ENCODE results near the gene MYBL2. TPM values are rescaled to one million over a fixed set of nuclear protein-coding genes. Genes with fewer than 3 reads are reported as not detected.
"Not testable (repeated sequence)": the region's sequence is repeated elsewhere in the genome, so short reads cannot be mapped to it uniquely, and the experiment has no call there.

Gene MYBL2
- 1 to 10 TPM in 1 of 3 donors, under 1 TPM in 2; 0.39 to 5.5 (median 0.67) TPM for polyA plus RNA-seq

GRCh38 chr20:43666376-43667328, at the start of gene MYBL2:
Gene MYBL2, plus strand, starts transcription at chr20:43667114. Its CDS starts 170 bp downstream, at chr20:43667284.
- WGBS, 3 donors, result 7 to 13% (median 10%) methylated on average over 73 to 90 of the region's 90 CpGs
- H3K27ac ChIP-seq (ENCODE audit: low read depth, low read length), result no peak within 1 kb of the TSS

- no peak overlapping the region for H3K27ac ChIP-seq (ENCODE audit: low read depth, low read length)
- 98 to 99% (median 98%) methylated on average over 8 of the region's 8 CpGs for WGBS, 3 donors
Observed at GRCh38 chr20:43631598-43631997, 35.3 kb upstream of the MYBL2 start.

- WGBS, 3 donors, result 82 to 98% (median 94%) methylated on average over 2 of the region's 2 CpGs
- H3K27ac ChIP-seq (ENCODE audit: low read depth, low read length), result no peak overlapping the region
Observed at GRCh38 chr20:43636429-43636828, 30.5 kb upstream of the MYBL2 start.

GRCh38 chr20:43642548-43642947, 24.4 kb upstream of the MYBL2 start:
- WGBS, 3 donors, result 97 to 98% (median 98%) methylated on average over 4 of the region's 4 CpGs
- H3K27ac ChIP-seq (ENCODE audit: low read depth, low read length), result no peak overlapping the region

GRCh38 chr20:43650997-43651525, 15.9 kb upstream of the MYBL2 start:
- WGBS, 3 donors, result 71 to 78% (median 77%) methylated on average over 3 of the region's 3 CpGs
- H3K27ac ChIP-seq (ENCODE audit: low read depth, low read length), result no peak overlapping the region

GRCh38 chr20:43651650-43652184, 15.2 kb upstream of the MYBL2 start:
- not testable (repeated sequence) for H3K27ac ChIP-seq (ENCODE audit: low read depth, low read length)
- WGBS, 3 donors, result 90 to 96% (median 96%) methylated on average over 10 of the region's 10 CpGs

- WGBS, 3 donors, result 52 to 93% (median 84%) methylated on average over 3 of the region's 3 CpGs
- H3K27ac ChIP-seq (ENCODE audit: low read depth, low read length), result no peak overlapping the region
Observed at GRCh38 chr20:43653966-43654365, 12.9 kb upstream of the MYBL2 start.

GRCh38 chr20:43655176-43655575, 11.7 kb upstream of the MYBL2 start:
- WGBS, 3 donors, result 71 to 93% (median 92%) methylated on average over 6 of the region's 6 CpGs

GRCh38 chr20:43655937-43656336, 11.0 kb upstream of the MYBL2 start:
- no peak overlapping the region for H3K27ac ChIP-seq (ENCODE audit: low read depth, low read length)
- 74 to 82% (median 82%) methylated on average over 3 of the region's 3 CpGs for WGBS, 3 donors

More at GRCh38 chr20:43655176-43655575, 11.7 kb upstream of the MYBL2 start:
- H3K27ac ChIP-seq (ENCODE audit: low read depth, low read length), result not testable (repeated sequence)

GRCh38 chr20:43658069-43658722, 8.7 kb upstream of the MYBL2 start:
- 69 to 79% (median 77%) methylated on average over 11 of the region's 11 CpGs for WGBS, 3 donors
- H3K27ac ChIP-seq (ENCODE audit: low read depth, low read length), result no peak overlapping the region

- WGBS, 3 donors, result 82 to 94% (median 90%) methylated on average over 6 of the region's 6 CpGs
- H3K27ac ChIP-seq (ENCODE audit: low read depth, low read length), result no peak overlapping the region
Observed at GRCh38 chr20:43658723-43659419, 8.0 kb upstream of the MYBL2 start.

- 41 to 72% (median 63%) methylated on average over 2 of the region's 2 CpGs for WGBS, 3 donors
- no peak overlapping the region for H3K27ac ChIP-seq (ENCODE audit: low read depth, low read length)
Observed at GRCh38 chr20:43662943-43663655, 3.8 kb upstream of the MYBL2 start.

GRCh38 chr20:43665466-43666176, 1.3 kb upstream of the MYBL2 start:
- WGBS, 3 donors, result 73 to 77% (median 76%) methylated on average over 5 to 6 of the region's 6 CpGs
- no peak overlapping the region for H3K27ac ChIP-seq (ENCODE audit: low read depth, low read length)

GRCh38 chr20:43667341-43668132, 623 bp downstream of the MYBL2 start:
- H3K27ac ChIP-seq (ENCODE audit: low read depth, low read length), result no peak overlapping the region
- 5 to 9% (median 6%) methylated on average over 33 to 34 of the region's 34 CpGs for WGBS, 3 donors

- 67 to 88% (median 68%) methylated on average over 3 of the region's 3 CpGs for WGBS, 3 donors
- no peak overlapping the region for H3K27ac ChIP-seq (ENCODE audit: low read depth, low read length)
Observed at GRCh38 chr20:43669332-43669731, 2.4 kb downstream of the MYBL2 start.

- H3K27ac ChIP-seq (ENCODE audit: low read depth, low read length), result no peak overlapping the region
- 84 to 92% (median 91%) methylated on average over 2 of the region's 2 CpGs for WGBS, 3 donors
Observed at GRCh38 chr20:43670423-43670822, 3.5 kb downstream of the MYBL2 start.

All from adipose tissue (tissue), 3 donors.